Stimulated activated CD4-positive, alpha-beta T cell treated with anti-CD3 and anti-CD28 coated beads, Interleukin-15, amount 100 ng/mL, for 1 hour (primary cell): ENCODE measurements around the gene CACNA1B.

Source experiments
- DNase-seq, 2 donors: peaks; one replicate each; pipeline ENCODE4 v3.0.0-alpha.2; 2020; ENCODE audit warnings: low read depth in 1 of 2, low spot score in 1 of 2

CACNA1B gene

GRCh38 chr9:138050472-138051330 is 173.1 kb downstream of the CACNA1B start:
- no peak for DNase-seq

- no peak for DNase-seq
These were observed 174.2 kb downstream of the CACNA1B start for GRCh38 chr9:138051586-138052321.

- no peak for DNase-seq
These were observed 174.7 kb downstream of the CACNA1B start for GRCh38 chr9:138052322-138052615.

- DNase-seq, result no peak
These were observed 175.2 kb downstream of the CACNA1B start for GRCh38 chr9:138052635-138053320.

- DNase-seq, result no peak
These were observed 175.8 kb downstream of the CACNA1B start for GRCh38 chr9:138053321-138053868.

GRCh38 chr9:138053996-138054752 is 176.6 kb downstream of the CACNA1B start:
- DNase-seq, result no peak

- no peak for DNase-seq
These were observed 180.1 kb downstream of the CACNA1B start for GRCh38 chr9:138057726-138058125.

GRCh38 chr9:138058181-138058580 is 180.6 kb downstream of the CACNA1B start:
- no peak for DNase-seq

GRCh38 chr9:138059196-138059595 is 181.6 kb downstream of the CACNA1B start:
- DNase-seq, result no peak

- no peak for DNase-seq
These were observed 182.8 kb downstream of the CACNA1B start for GRCh38 chr9:138060365-138060764.

- no peak for DNase-seq
These were observed 183.3 kb downstream of the CACNA1B start for GRCh38 chr9:138060881-138061280.

- DNase-seq, result no peak
These were observed 184.0 kb downstream of the CACNA1B start for GRCh38 chr9:138061631-138062030.

GRCh38 chr9:138062196-138062595 is 184.6 kb downstream of the CACNA1B start:
- no peak for DNase-seq

- DNase-seq, result no peak
These were observed 185.5 kb downstream of the CACNA1B start for GRCh38 chr9:138063033-138063432.

- DNase-seq, result no peak
These were observed 186.2 kb downstream of the CACNA1B start for GRCh38 chr9:138063785-138064184.

GRCh38 chr9:138064547-138064946 is 187.0 kb downstream of the CACNA1B start:
- no peak for DNase-seq

- no peak for DNase-seq
These were observed 187.7 kb downstream of the CACNA1B start for GRCh38 chr9:138065287-138065686.

GRCh38 chr9:138066049-138066448 is 188.5 kb downstream of the CACNA1B start:
- no peak for DNase-seq

- no peak for DNase-seq
These were observed 190.2 kb downstream of the CACNA1B start for GRCh38 chr9:138067613-138068367.

GRCh38 chr9:138068601-138069035 is 191.0 kb downstream of the CACNA1B start:
- no peak for DNase-seq
